ENCODE data around the gene CATSPERD. TPM values are rescaled to one million over a fixed set of nuclear protein-coding genes. Genes with fewer than 3 reads are reported as not detected.

The CATSPERD gene
- total and polyA plus RNA-seq, 9 of the 15 experiments (the other 6 are each of a cell fraction or from before 2014, with no cell fraction given), result not detected

DNA sequence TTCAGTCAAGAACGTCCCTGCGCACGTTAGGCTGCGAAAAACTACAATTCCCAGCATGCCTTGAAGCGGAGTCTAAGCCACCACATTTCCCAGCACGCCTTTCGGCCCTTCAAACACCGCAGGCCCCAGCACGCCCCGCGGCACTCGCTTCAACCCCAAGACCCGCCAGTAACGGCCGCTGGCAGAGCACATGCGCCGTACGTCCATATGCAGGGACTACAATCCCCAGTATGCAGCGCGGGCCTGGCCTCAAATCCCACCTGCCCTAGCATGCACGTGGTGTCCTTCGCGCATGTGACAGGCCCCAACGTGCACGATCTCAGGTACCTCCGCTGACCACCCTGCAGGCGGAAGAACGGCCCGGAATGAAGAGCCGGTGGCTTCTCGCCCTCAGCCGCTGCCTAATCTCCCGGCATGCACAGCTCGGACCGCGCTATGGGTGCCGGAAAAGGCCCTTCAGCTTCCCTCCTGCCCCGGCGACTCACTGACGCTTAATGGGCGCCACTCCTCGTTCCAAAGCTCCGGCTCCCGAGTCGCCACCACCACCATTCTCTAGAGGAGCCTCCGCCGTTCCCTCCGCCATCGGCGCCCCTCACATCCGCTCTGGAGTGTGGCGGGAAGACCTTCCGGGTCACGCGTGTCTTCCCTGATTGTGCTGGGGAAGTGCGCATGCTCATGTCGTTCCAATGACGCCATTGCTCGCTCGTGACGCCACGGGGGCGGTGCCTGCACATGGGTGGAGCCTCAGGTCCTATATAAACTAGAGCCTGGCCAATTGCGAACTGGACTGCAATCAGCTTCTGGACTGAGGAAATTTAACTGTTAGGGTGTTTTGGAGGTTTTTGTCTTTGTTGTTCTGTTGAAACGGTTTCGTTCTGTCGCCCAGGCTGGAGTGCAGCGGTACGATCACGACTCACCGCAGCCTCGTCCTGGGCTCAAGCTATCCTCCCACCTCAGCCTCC, 70.4 kb downstream of the CATSPERD start, which contains the start of gene DUS3L (continued):
- TF ChIP-seq ZBTB40 (IDR thresholded peaks at IDR 0.05) (peak; percentile 98), ZBTB40 (CRISPR knock-in tag; IDR thresholded peaks at IDR 0.05) (no peak), NBN (IDR thresholded peaks at IDR 0.05; ENCODE audit: low read depth) (peak; percentile 61; the same call in 1 of the 2 replicates), U2AF1 (optimal IDR thresholded peaks at IDR 0.05; ENCODE audit: low read depth, low read length) (no peak), ERF (CRISPR knock-in tag; IDR thresholded peaks at IDR 0.05) (peak; percentile 95), HDAC8 (tag; IDR thresholded peaks at IDR 0.05) (peak; percentile 93), TFAP4 (CRISPR knock-in tag; IDR thresholded peaks at IDR 0.05; ENCODE audit: borderline replicate concordance) (peak; percentile 93), ESRRA (IDR thresholded peaks at IDR 0.05; ENCODE audit: borderline replicate concordance, low read depth) (peak; percentile 59), HNRNPUL1 (IDR thresholded peaks at IDR 0.05; ENCODE audit: low read length) (no peak), ZNF384 (IDR thresholded peaks at IDR 0.05; ENCODE audit: low read depth, low read length) (no peak), MYC (IDR thresholded peaks at IDR 0.05; ENCODE audit: low read depth, low read length) (peak; percentile 99), MYC (CRISPR knock-in tag; IDR thresholded peaks at IDR 0.05; ENCODE audit: borderline replicate concordance, low read depth) (peak; percentile 100), CREBBP (IDR thresholded peaks at IDR 0.05; ENCODE audit: low read depth, low read length) (no peak), ZNF561 (CRISPR knock-in tag; conservative IDR thresholded peaks at IDR 0.05) (no peak)
- TF ChIP-seq, protein P1, sequence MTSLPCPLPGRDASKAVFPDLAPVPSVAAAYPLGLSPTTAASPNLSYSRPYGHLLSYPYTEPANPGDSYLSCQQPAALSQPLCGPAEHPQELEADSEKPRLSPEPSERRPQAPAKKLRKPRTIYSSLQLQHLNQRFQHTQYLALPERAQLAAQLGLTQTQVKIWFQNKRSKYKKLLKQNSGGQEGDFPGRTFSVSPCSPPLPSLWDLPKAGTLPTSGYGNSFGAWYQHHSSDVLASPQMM (CRISPR knock-in tag; IDR thresholded peaks at IDR 0.05), result no peak
- TF ChIP-seq, protein P2, sequence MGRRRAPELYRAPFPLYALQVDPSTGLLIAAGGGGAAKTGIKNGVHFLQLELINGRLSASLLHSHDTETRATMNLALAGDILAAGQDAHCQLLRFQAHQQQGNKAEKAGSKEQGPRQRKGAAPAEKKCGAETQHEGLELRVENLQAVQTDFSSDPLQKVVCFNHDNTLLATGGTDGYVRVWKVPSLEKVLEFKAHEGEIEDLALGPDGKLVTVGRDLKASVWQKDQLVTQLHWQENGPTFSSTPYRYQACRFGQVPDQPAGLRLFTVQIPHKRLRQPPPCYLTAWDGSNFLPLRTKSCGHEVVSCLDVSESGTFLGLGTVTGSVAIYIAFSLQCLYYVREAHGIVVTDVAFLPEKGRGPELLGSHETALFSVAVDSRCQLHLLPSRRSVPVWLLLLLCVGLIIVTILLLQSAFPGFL (CRISPR knock-in tag; IDR thresholded peaks at IDR 0.05), result no peak

Measured in K562 (cell line).